ENCODE measurements around the gene SPIRE1.
"Not testable (repeated sequence)": the region's sequence is repeated elsewhere in the genome, so short reads cannot be mapped to it uniquely, and the experiment has no call there.

SPIRE1 gene

DNA sequence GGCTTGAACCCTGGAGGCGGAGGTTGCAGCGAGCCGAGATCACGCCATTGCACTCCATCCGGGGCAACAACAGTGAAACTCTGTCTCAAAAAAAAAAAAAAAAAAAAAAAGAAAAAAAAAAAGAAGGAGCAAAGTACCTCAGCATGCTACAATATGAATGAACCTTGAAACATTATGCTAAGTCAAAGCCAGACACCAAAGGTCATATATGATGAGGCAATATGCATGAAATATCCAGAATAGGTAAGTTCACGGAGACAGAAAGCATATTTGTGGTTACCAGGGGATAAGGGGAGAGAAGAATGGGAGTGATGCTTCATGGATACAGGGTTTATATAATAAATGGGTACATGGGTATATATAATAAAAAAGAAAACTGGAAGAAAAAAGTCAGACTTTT is 156.9 kb downstream of the SPIRE1 start:
- peaks cover 3% of the 10 kb centered on the region for H3K36me3 Mint-ChIP-seq (ENCODE audit: insufficient read depth)
- DNase-seq (no peak), ATAC-seq (replicated peaks) (no peak)
- no peak overlapping the region for H3K4me3 Mint-ChIP-seq
- peaks cover 0 to 4% of the 10 kb centered on the region in 2 donors for H3K4me1 Mint-ChIP-seq (ENCODE audit: low read depth in 2 of 2)
- no peaks in the 10 kb centered on the region for H3K9me3 Mint-ChIP-seq
- H3K27me3 Mint-ChIP-seq: no peaks in the 10 kb centered on the region
- H3K27ac Mint-ChIP-seq: no peak overlapping the region

DNA sequence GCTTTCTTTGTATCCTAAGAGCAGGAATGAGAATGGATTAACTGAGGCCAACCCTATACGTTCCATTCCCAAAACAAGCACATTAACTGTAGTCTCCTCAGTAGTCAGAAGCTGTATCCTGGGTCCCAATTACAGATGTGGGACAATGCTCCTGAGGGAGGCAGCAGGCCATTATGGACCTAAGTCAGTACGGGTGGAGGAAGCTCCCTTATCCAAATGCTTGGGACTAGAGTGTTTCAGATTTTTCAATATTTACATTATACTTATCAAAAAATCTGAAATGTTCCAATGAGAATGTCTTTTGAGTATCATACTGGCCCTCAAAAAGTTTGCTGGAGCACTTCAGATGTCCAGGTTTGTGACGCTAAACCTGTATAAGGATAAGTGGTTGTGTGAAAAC is 160.1 kb downstream of the SPIRE1 start:
- no peak for DNase-seq
- Mint-ChIP-seq H3K4me1 (ENCODE audit: low read depth in 2 of 2) (peaks cover 0 to 4% of the 10 kb centered on the region in 2 donors), H3K36me3 (ENCODE audit: insufficient read depth) (no peaks in the 10 kb centered on the region), H3K4me3 (no peak overlapping the region), H3K27ac (no peak overlapping the region), H3K9me3 (no peaks in the 10 kb centered on the region), H3K27me3 (no peaks in the 10 kb centered on the region)
- no peak for ATAC-seq (replicated peaks)

DNA sequence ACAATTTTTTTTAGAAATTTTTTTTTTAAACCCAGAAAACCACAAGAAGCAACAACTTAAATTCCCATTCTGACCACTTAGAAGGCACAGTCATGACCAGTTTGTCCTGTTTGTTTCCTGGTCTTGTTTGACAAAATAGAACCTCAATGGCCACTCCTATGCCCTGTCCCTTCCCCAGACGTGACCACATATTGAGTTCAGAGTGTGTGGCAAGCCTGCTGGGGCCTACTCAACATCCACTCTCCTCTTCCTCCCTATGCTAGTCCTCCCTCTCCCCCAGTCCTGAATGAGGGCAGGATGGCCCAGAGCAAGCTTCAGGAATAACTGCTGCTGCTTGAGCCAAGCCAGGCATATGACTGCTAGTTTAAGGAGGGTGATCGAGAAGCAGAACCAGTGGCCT is 160.6 kb downstream of the SPIRE1 start:
- Mint-ChIP-seq H3K9me3 (no peaks in the 10 kb centered on the region), H3K36me3 (ENCODE audit: insufficient read depth) (no peaks in the 10 kb centered on the region), H3K27me3 (no peaks in the 10 kb centered on the region), H3K27ac (no peak overlapping the region), H3K4me3 (no peak overlapping the region), H3K4me1 (ENCODE audit: low read depth in 2 of 2) (no peaks in the 10 kb centered on the region)
- DNase-seq: no peak
- no peak for ATAC-seq (replicated peaks)

DNA sequence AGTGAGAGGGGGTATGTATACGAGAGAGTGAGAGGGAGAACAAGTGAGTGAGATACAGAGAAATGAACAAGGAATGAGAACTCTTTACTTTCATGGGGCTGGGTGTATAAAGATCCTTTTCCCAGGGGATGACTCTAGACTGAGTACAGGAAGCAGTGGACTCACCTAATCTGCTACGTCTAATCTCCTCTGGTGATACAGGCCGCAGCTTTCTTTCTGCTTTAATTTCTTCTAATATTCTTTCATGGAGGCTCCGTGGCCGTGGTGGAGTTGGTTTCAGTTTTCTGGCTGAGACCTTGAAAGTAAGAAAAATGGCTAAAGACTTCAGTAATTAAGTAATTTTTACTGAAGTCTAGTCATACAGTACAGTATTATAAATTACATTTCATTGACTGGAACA is 165.0 kb downstream of the SPIRE1 start:
- H3K27me3 Mint-ChIP-seq: no peaks in the 10 kb centered on the region
- no peaks in the 10 kb centered on the region for H3K4me1 Mint-ChIP-seq (ENCODE audit: low read depth in 2 of 2)
- no peak for DNase-seq
- H3K9me3 Mint-ChIP-seq: no peaks in the 10 kb centered on the region
- ATAC-seq (replicated peaks): no peak
- no peak overlapping the region for H3K4me3 Mint-ChIP-seq
- no peak overlapping the region for H3K27ac Mint-ChIP-seq
- H3K36me3 Mint-ChIP-seq (ENCODE audit: insufficient read depth): no peaks in the 10 kb centered on the region

DNA sequence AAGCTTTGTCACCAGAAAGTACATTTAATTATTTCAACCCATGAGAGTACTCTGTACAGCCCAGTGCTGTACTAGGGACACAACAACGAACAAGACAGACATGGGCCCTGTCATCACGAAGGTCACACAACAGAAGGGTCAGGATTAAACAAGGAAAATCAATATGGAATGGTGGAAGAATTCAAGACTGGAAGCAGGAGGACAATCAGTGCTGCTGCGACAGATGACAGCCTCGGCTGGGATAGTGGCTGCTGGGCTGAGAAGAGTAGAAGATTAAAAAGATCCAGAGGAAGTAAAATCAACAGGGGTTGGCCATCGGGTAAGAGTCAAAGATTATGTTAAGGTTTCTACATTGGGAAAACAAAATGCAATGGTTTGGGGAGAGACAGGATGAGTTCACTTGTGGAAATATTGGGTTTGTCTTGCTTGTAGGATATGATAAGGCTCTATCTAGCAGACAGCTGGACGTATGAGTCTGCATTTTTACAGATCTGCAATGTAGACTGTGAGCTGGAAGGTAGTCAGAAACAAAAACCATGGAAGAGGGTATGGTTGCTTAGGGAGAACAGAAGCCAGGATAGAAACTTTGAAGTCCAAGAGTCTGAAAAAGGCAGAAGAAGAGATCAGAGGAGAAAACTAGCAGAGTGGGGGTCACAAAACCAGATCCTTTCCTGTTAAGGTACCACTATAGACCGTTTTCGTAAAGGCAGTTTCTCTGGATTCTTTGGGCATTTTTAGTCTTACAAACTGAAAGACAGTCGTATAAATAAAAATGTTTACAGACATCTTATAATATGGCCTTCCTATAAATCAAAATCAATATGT is 166.1 kb downstream of the SPIRE1 start:
- no peak overlapping the region for H3K4me3 Mint-ChIP-seq
- H3K4me1 Mint-ChIP-seq (ENCODE audit: low read depth in 2 of 2): no peaks in the 10 kb centered on the region
- no peaks in the 10 kb centered on the region for H3K27me3 Mint-ChIP-seq
- ATAC-seq (replicated peaks) (no peak), DNase-seq (no peak)
- H3K9me3 Mint-ChIP-seq: no peaks in the 10 kb centered on the region
- H3K27ac Mint-ChIP-seq: no peak overlapping the region
- H3K36me3 Mint-ChIP-seq (ENCODE audit: insufficient read depth): no peaks in the 10 kb centered on the region

DNA sequence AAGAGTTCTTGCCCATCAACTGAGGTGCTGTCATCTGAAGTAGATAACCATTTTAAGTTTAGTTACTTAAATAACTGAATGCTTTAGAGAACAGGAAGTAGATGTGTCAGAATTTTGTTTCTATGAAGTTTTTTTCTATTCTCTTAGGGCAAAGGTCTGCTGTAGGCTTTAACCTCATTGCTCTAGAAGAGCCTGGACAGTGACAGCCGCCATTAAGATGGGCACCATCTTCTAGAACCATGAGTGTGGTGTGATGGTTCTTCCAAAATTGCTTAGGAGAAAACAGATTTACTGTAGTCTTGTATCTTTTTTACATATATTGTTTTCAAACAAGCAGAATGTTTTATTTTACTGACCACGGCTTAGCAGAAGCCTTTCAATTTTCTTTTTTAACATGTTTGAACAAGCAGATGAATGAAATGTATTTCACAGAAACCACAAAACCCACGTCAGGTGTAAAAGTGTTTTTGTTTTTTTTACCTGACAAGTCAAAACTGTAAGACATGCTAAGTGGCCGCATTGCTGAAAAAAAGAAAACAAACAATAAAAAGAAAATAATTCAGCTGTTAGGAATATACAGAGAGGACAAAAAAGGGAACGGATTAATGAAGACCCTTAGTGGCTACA is 172.3 kb downstream of the SPIRE1 start:
- Mint-ChIP-seq H3K27ac (no peak overlapping the region), H3K9me3 (no peaks in the 10 kb centered on the region), H3K4me1 (ENCODE audit: low read depth in 2 of 2) (no peaks in the 10 kb centered on the region), H3K27me3 (no peaks in the 10 kb centered on the region), H3K36me3 (ENCODE audit: insufficient read depth) (no peaks in the 10 kb centered on the region), H3K4me3 (no peak overlapping the region)
- no peak for DNase-seq
- ATAC-seq (replicated peaks): no peak

DNA sequence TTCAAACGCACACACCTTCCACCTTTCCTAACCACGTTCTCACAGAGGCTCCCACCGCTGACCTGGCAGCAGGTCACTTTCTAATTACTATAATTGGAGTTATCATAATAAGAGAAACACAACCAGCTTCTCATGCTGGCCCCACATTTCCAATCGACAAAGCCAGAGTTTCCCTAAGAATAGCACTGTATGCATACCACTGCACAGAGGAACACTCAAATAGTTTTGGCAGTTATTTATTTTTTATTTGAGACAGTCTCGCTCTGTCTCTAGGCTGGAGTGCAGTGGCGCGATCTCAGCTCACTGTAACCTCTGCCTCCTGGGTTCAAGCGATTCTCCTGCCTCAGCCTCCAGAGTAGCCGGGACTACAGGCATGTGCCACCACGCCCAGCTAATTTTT is 176.0 kb downstream of the SPIRE1 start:
- H3K36me3 Mint-ChIP-seq (ENCODE audit: insufficient read depth); H3K9me3 Mint-ChIP-seq; H3K27ac Mint-ChIP-seq; H3K27me3 Mint-ChIP-seq; ATAC-seq (replicated peaks); H3K4me3 Mint-ChIP-seq; DNase-seq: not testable (repeated sequence)
- H3K4me1 Mint-ChIP-seq (ENCODE audit: low read depth in 2 of 2): peaks cover 4 to 11% of the 10 kb centered on the region in 2 donors

DNA sequence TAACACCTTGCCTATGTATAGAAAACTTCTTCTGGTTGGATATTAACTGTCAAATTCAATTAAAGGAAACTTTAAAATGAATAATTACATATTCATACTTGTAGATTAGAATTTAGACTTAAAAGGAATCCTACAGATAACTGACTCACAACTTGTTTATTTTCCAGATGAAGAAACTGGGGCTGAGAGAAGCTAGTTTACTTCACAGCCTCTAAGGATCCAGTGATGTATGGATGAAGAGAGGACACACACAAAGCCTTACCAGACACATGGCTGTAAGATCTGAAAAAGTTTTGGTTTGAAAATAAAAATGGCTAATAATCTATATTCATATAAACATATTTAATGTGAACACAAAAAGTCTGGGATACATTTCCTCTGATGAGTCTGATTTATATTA is 177.9 kb downstream of the SPIRE1 start:
- no peak overlapping the region for H3K4me3 Mint-ChIP-seq
- no peaks in the 10 kb centered on the region for H3K27me3 Mint-ChIP-seq
- no peak for DNase-seq
- peaks cover 4 to 11% of the 10 kb centered on the region in 2 donors for H3K4me1 Mint-ChIP-seq (ENCODE audit: low read depth in 2 of 2)
- H3K9me3 Mint-ChIP-seq: no peaks in the 10 kb centered on the region
- H3K36me3 Mint-ChIP-seq (ENCODE audit: insufficient read depth): no peaks in the 10 kb centered on the region
- no peak overlapping the region for H3K27ac Mint-ChIP-seq
- ATAC-seq (replicated peaks): no peak

DNA sequence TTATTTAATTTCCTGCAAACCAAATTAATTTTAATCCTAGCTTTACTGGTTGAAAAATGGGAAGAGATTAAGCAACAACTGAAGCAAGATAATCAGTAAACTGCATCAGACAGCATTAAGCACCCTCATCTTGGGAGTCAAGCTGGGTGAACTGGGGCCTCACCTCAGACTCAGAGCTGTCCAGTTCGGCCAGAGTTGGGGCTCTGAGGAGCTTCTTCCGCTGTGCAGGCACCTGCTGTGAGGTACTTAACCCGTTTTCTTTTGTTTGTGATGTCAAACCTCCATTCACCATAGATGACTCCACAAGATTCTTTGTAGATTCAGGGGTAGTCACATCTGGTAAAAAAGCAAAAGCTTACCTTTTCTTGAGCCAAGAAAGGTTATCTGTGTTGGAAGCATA is 178.4 kb downstream of the SPIRE1 start:
- Mint-ChIP-seq H3K4me3 (no peak overlapping the region), H3K9me3 (no peaks in the 10 kb centered on the region), H3K27me3 (no peaks in the 10 kb centered on the region), H3K36me3 (ENCODE audit: insufficient read depth) (no peaks in the 10 kb centered on the region), H3K27ac (no peak overlapping the region), H3K4me1 (ENCODE audit: low read depth in 2 of 2) (peaks cover 4 to 11% of the 10 kb centered on the region in 2 donors)
- ATAC-seq (replicated peaks): no peak
- no peak for DNase-seq

DNA sequence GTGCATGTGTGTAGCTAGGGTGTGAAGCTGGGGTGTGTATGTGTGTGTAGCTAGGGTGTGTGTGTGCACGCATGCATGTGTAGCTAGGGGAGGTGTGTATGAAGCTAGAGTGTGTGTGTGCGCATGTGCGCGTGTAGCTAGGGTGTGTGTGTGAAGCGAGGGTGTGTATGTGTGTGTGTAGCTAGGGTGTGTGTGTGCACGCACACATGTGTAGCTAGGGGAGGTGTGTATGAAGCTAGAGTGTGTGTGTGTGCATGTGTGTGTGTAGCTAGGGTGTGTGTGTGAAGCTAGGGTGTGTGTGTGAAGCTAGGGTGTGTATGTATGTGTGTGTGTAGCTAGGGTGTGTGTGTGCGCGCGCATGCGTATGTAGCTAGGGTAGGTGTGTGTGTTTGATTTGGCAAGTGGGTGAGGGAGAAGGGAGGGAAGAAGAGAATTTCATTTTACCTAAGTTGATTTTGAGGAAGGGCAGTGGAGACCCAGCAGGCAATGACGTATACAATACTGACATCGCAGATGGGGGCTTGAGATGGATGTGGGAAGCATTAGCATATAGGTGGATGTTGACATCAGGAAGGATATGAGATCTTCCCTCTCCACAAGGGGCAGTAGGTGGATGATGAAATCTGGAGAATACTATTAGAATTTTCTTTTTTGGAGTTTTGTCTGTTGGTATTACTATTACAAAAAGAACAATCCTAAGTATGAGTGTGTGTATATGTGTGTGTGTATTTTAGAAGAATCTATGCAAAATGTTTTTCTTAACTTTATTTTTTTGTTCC is 179.4 kb downstream of the SPIRE1 start:
- DNase-seq (no peak), ATAC-seq (replicated peaks) (no peak)
- H3K27me3 Mint-ChIP-seq: no peaks in the 10 kb centered on the region
- no peak overlapping the region for H3K4me3 Mint-ChIP-seq
- H3K27ac Mint-ChIP-seq: no peak overlapping the region
- H3K4me1 Mint-ChIP-seq (ENCODE audit: low read depth in 2 of 2): peaks cover 4 to 11% of the 10 kb centered on the region in 2 donors
- H3K36me3 Mint-ChIP-seq (ENCODE audit: insufficient read depth): no peaks in the 10 kb centered on the region
- no peaks in the 10 kb centered on the region for H3K9me3 Mint-ChIP-seq

DNA sequence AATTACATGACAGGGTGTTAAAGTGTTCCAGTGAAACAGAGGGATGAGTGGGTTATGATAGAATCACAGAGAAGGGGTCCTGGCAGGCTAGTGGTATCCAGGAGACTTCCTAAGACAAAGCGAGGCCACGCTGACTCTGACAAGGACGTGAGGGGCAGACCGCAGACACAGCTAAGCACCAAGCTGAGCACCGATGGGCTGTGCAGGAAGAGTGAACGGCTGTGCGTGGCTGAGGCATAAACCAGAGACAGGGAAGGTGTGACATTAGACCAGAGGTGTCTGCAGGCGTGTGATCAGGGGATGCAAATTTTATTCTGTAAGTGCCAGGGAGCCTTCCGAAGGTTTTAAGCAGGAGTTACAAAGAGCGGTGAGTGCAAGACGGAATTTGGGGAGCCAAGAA is 180.3 kb downstream of the SPIRE1 start:
- Mint-ChIP-seq H3K9me3 (no peaks in the 10 kb centered on the region), H3K4me3 (no peak overlapping the region), H3K27me3 (no peaks in the 10 kb centered on the region), H3K36me3 (ENCODE audit: insufficient read depth) (no peaks in the 10 kb centered on the region), H3K4me1 (ENCODE audit: low read depth in 2 of 2) (peaks cover 4 to 11% of the 10 kb centered on the region in 2 donors), H3K27ac (no peak overlapping the region)
- DNase-seq (peak in 1 of 3 experiments; percentile 10), ATAC-seq (replicated peaks) (peak; percentile 68)

DNA sequence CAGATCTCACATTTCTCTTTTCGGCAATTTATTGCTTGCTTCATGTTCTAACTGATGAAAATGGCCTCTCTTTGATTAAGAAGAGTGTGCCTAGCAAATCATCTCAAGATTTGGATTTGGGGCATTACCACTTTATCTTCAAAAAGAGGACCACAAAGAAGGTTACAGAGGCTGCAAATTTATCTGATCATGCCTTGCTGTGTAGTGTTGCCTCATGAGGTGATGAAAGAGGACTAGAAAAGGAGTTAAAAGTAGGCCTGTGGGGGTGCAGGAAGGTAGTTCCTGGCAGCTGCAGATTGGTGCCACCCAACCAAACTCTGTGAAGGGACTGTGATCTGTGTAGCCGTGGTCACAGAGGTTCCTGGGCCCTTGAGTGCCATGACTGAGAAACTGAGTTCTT is 181.0 kb downstream of the SPIRE1 start:
- no peak overlapping the region for H3K4me3 Mint-ChIP-seq
- H3K27ac Mint-ChIP-seq: no peak overlapping the region
- DNase-seq (no peak), ATAC-seq (replicated peaks) (no peak)
- peaks cover 4 to 11% of the 10 kb centered on the region in 2 donors for H3K4me1 Mint-ChIP-seq (ENCODE audit: low read depth in 2 of 2)
- no peaks in the 10 kb centered on the region for H3K27me3 Mint-ChIP-seq
- no peaks in the 10 kb centered on the region for H3K9me3 Mint-ChIP-seq
- H3K36me3 Mint-ChIP-seq (ENCODE audit: insufficient read depth): no peaks in the 10 kb centered on the region

DNA sequence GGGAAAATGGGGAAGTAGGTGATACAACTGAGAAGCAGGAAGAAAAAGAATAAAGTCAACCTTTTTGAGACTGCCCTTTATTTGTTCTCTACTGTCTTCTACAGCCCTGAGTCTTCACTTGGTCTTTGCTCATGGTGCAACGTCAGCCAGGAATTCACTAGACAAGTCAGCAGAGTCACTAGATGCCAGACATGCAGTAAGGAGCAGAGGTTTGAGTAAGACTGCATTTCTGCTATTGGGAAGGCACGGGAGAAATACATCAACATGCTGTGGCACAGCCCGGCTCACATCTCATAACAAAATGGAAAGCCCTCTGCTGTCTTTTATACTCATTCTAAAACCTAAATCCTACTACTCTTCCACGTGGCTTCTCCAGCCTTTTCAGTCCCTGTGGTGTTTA is 183.0 kb downstream of the SPIRE1 start:
- no peak overlapping the region for H3K4me3 Mint-ChIP-seq
- peaks cover 4 to 11% of the 10 kb centered on the region in 2 donors for H3K4me1 Mint-ChIP-seq (ENCODE audit: low read depth in 2 of 2)
- H3K27ac Mint-ChIP-seq: no peak overlapping the region
- DNase-seq (no peak), ATAC-seq (replicated peaks) (no peak)
- H3K36me3 Mint-ChIP-seq (ENCODE audit: insufficient read depth): no peaks in the 10 kb centered on the region
- H3K27me3 Mint-ChIP-seq: no peaks in the 10 kb centered on the region
- no peaks in the 10 kb centered on the region for H3K9me3 Mint-ChIP-seq

DNA sequence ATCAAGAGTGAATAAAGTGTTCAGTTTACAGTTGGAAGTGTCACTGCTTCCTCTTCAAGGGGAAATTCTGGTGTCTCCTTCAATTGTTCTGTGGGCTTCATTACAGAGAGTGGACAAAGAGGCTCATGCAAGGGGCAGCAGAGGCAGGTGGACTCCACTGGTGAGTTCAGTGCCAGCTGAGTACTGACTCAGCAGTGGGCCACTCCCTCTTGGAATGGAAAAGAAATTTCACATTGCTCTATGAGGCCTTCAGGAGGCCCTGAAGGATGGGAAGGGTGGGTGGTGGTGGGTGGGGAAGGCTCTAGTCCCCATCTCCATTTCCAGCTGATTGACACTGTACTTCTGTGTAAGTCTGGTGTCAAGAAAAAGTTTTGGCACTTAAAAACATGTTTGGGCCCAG is 183.8 kb downstream of the SPIRE1 start:
- peaks cover 4 to 11% of the 10 kb centered on the region in 2 donors for H3K4me1 Mint-ChIP-seq (ENCODE audit: low read depth in 2 of 2)
- H3K27ac Mint-ChIP-seq: no peak overlapping the region
- no peaks in the 10 kb centered on the region for H3K9me3 Mint-ChIP-seq
- ATAC-seq (replicated peaks) (no peak), DNase-seq (no peak)
- H3K36me3 Mint-ChIP-seq (ENCODE audit: insufficient read depth): no peaks in the 10 kb centered on the region
- no peak overlapping the region for H3K4me3 Mint-ChIP-seq
- no peaks in the 10 kb centered on the region for H3K27me3 Mint-ChIP-seq

Measured in effector memory CD8-positive, alpha-beta T cell (primary cell).